Measurements from ENCODE around the gene PGAP1. TPM values are rescaled to one million over a fixed set of nuclear protein-coding genes. Genes with fewer than 3 reads are reported as not detected.

Gene PGAP1
- total and polyA plus RNA-seq, 2 of the 8 experiments (the other 6 are each of a cell fraction or from before 2014, with no cell fraction given) = 8.3 to 24.1 TPM

DNA sequence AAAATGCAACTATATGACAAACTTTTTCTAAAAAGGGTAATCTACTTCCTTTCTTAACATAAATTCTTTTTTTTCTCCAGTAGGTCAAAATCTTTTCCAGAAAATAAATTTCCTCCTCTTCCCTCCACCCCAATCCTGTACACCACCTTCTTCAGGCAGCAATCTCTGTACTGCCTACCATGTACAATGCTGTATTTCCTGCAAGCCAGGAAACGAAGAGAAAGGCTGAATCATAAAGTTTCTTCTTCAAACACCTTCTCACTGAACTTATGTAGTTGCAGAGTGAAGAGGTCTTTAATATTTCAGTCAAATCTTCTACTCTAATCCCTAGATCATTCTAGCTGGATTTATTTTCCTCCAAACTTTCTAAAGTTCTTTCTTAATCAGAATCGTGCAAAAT is 99.2 kb downstream of the PGAP1 start:
- Histone ChIP-seq H3K27me3 (replicated peaks in 1 of 4; ENCODE audit: control insufficient read depth in 3 of 4, extremely low read depth in 1 of 4, insufficient read depth in 3 of 4, low read length in 3 of 4) (peaks cover 0 to 1% (median 0%) of the 10 kb centered on the region in 4 experiments; a peak in 1 of 7 replicates), H3K9me3 (ENCODE audit: insufficient read depth in 2 of 2, low read depth in 1 of 2, low read length in 1 of 2) (no peaks in the 10 kb centered on the region), H2AK5ac (ENCODE audit: low read depth, low read length) (no peak overlapping the region), H2BK120ac (replicated peaks; ENCODE audit: low read depth, low read length) (no peak overlapping the region), H3K4ac (replicated peaks; ENCODE audit: insufficient read length, low read depth, low read length) (no peak overlapping the region), H2AFZ (ENCODE audit: low read length) (no peak overlapping the region), H3K56ac (replicated peaks; ENCODE audit: insufficient read length, low read depth, low read length) (no peak overlapping the region), H3K27ac (ENCODE audit: low read depth, low read length) (no peak overlapping the region), H2BK15ac (ENCODE audit: low read length) (no peak overlapping the region), H3K36me3 (ENCODE audit: control insufficient read depth in 2 of 4, insufficient read depth in 4 of 4, low read length in 3 of 4) (no peaks in the 10 kb centered on the region), H2BK12ac (ENCODE audit: low read depth, low read length) (no peak overlapping the region), H2BK20ac (ENCODE audit: low read length) (no peak overlapping the region), H3K79me2 (ENCODE audit: control insufficient read depth in 1 of 2, insufficient read depth in 2 of 2, low read length in 2 of 2) (no peaks in the 10 kb centered on the region), H3K23me2 (ENCODE audit: low read depth, low read length) (no peaks in the 10 kb centered on the region; the same call in 1 of the 2 replicates), H3K4me3 (ENCODE audit: extremely low read depth in 1 of 4, insufficient read depth in 2 of 4, low read depth in 3 of 4, low read length in 4 of 4) (no peak overlapping the region), H2BK5ac (ENCODE audit: low read depth, low read length) (no peak overlapping the region), H3K4me1 (replicated peaks in 1 of 4; ENCODE audit: control insufficient read depth in 3 of 4, insufficient read depth in 4 of 4, low read length in 3 of 4) (no peaks in the 10 kb centered on the region), H3K9ac (replicated peaks in 1 of 4; ENCODE audit: extremely low read depth in 1 of 4, low read depth in 3 of 4, low read length in 3 of 4) (no peak overlapping the region), H3K14ac (ENCODE audit: insufficient read length) (no peak overlapping the region), H4K8ac (ENCODE audit: extremely low read depth, insufficient read depth, low read length) (no peak overlapping the region), H3K4me2 (ENCODE audit: insufficient read depth in 1 of 2, low read depth in 2 of 2, low read length in 2 of 2) (no peak overlapping the region), H3K79me1 (ENCODE audit: low read depth, low read length) (no peaks in the 10 kb centered on the region), H3K23ac (ENCODE audit: insufficient read length) (no peak overlapping the region), H3K18ac (ENCODE audit: extremely low read depth, low read length) (no peak overlapping the region), H4K91ac (replicated peaks; ENCODE audit: insufficient read length, low read length) (no peak overlapping the region), H4K20me1 (replicated peaks in 1 of 2; ENCODE audit: control insufficient read depth in 1 of 2, insufficient read depth in 2 of 2, low read length in 2 of 2) (no peaks in the 10 kb centered on the region), H4K5ac (ENCODE audit: insufficient read length, low read depth, low read length) (no peak overlapping the region)
- FAIRE-seq = no peak
- no peak for TF ChIP-seq SAP30 (IDR thresholded peaks at IDR 0.05; ENCODE audit: insufficient read depth, insufficient replicate concordance, low read length)
- TF ChIP-seq SP2 (IDR thresholded peaks at IDR 0.05; ENCODE audit: low read length) = no peak
- WGBS, 2 experiments (ENCODE audit: extremely low coverage in 1 of 2, insufficient coverage in 1 of 2, insufficient read length in 1 of 2, insufficient replicate concordance in 2 of 2, low coverage in 1 of 2, low lambda C conversion rate in 2 of 2, missing lambda C conversion rate in 1 of 2) = 73% methylated on average over 2 of the region's 2 CpGs; no CpG with 5 or more reads in 1 of the 2 experiments
- ChIA-PET CTCF (ENCODE audit: partially characterized antibody) (no interaction called here), POLR2A (ENCODE audit: partially characterized antibody) (interaction anchor here (0.6 to 1.3 kb wide), 2 partner anchors 16 to 27 kb away, joined by 3 read pairs; no protein-coding TSS in a partner anchor)
- no peak for DNase-seq (ENCODE audit: low read depth in 1 of 2, low spot score in 2 of 2)

All from H1 (cell line).